Activated gamma-delta T cell (primary cell): ENCODE measurements around the gene SLC16A10.

Source experiments
- DNase-seq: peaks from one replicate; lab custom pipeline; 2025; lab: John Stamatoyannopoulos, UW

The SLC16A10 gene

GRCh38 chr6:111259089-111259831 lies 172.0 kb downstream of the SLC16A10 start:
- DNase-seq = peak; percentile 97

GRCh38 chr6:111260570-111261298 lies 173.4 kb downstream of the SLC16A10 start:
- DNase-seq = no peak

DNA sequence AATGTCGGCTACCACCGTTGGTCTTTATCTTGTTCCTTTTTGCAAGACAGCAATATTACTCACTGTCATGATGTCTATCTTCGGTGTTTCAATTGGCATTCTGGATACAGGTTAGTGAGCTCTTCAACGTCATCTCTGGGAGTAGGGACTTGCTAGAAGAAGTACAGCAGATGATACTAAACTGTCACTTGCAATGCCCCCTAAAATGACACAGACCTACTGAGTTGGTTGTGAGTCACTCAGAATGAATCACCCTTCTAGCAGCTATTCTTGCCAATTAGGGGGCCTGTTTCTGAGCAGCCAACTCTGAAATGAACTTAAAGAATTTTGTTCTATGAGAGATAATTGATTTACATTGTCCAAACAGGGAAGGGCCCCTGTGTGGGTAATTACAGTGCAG lies 176.5 kb downstream of the SLC16A10 start:
- DNase-seq = no peak

DNA sequence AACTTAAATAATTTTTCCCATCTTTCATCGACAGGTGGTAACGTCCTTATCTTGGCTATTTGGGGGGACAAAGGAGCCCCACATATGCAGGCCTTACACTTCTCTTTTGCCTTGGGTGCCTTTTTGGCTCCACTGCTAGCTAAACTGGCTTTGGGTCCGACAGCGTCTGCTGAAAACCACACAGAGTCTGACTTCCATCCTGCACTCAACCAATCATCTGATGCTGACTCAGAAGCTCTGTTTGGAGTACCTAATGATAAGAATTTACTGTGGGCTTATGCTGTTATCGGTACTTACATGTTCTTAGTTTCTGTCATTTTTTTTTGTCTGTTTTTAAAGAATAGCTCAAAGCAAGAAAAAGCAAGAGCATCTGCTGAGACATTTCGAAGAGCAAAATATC lies 178.5 kb downstream of the SLC16A10 start:
- no peak for DNase-seq

GRCh38 chr6:111266276-111266675 lies 179.0 kb downstream of the SLC16A10 start:
- no peak for DNase-seq

GRCh38 chr6:111267764-111268333 lies 180.5 kb downstream of the SLC16A10 start:
- DNase-seq = no peak

- no peak for DNase-seq
Measured at GRCh38 chr6:111269401-111269970, 182.2 kb downstream of the SLC16A10 start.

DNA sequence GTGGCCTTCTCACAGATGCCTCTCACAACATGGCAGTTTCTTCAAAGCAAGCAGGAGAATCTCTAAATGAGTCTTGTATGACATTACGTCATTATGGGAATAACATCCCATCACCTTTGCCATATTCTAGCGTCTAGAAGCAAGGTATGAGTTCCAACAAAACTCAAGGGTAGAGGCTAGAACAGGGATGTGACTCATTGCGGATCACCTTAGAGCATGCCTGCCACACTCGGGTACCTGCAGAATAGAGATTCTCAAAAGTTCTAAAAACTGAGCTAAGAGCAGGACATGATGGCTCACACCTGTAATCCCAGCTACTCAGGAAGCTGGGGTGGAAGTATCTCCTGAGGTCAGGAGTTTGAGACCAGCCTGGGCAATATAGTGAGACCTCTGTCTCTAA lies 182.8 kb downstream of the SLC16A10 start:
- DNase-seq = no peak

DNA sequence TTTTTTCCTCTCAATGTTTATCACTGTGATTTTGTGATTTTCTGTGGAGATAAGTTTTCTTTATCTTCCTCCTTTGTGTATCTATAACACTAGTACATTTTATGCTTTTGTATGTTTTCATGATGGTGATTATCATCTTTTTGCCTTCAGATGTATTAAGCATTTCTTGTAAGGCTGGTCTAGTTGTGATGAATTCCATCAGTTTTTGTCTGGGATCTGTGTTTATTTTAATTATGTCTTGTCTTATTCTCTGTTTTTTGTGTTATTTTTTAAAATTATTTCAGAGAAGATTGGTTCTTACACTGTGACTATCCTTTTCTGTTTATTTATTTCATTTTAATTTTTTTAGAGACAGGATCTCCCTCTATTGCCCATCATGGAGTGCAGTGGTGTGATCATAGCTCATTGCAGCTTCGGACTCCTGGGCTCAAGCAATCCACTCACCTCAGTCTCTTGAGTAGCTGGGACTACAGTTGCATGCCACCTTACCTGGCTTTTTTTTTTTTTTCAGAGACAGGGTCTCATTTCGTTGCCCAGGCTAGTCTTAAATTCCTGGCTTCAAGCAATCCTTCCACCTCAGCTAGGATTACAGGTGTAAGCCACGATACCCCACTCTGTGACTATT lies 187.4 kb downstream of the SLC16A10 start:
- DNase-seq = no peak

DNA sequence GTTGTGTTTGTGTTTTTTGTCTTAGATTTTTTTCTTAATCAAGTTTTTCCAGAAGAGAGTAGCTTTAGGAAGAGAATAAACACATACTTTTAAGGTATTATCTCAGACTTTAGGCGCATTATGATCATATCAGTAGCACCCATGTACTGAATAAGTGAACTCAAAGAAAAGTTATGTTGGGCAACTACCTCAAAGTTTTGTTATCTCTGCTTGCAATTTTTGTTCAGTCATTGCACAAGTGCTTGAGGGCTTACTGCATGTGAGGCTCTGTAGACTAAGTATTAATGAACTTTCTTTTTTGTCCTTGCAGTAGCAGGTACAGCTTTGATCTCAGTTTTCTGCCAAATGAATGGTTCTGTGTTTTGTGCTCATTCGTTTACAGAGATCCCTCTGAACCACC lies 189.0 kb downstream of the SLC16A10 start:
- no peak for DNase-seq

- no peak for DNase-seq
Measured at GRCh38 chr6:111276736-111277135, 189.4 kb downstream of the SLC16A10 start.

DNA sequence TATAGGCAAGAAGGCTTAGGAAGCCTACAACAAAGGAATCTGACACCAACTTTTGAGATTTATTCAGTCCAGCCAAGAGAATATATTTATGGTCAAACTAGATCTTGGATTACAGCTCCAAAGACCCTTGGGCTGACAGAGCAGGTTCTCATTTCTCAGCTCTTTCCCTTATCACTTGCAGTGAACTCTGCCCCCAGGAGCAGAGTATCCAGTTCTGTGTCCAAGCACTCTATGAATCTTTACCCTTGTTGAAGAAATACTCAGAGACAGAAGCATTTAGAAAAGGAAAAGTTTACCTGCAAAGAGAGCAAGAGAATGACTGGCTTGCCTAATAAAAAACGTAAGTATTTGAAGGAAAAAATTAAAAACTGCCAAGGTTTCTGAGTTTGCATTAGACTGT lies 190.5 kb downstream of the SLC16A10 start:
- DNase-seq = no peak

DNA sequence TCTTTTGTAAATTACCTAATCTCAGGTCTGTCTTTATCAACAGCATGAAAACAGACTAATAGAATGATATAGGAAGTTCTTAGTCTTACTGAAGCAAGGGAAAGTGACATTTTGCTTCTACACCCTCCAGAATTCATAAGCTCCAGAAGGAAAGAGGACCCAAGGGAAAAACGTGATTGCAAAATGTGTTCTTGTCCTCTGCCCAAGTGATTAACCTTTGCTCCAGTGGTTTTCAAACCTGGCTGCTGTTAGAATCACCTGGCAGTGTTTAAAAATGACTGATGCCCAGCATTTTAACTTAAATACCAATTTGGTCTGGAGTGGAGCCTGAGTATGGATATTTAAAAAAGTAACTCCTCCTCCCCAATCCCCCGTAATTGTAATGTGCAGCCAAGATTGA lies 191.4 kb downstream of the SLC16A10 start:
- DNase-seq = no peak

GRCh38 chr6:111280445-111280955 lies 193.2 kb downstream of the SLC16A10 start:
- DNase-seq = no peak
